H1 (cell line): Measurements from ENCODE around the gene LANCL1. TPM values are rescaled to one million over a fixed set of nuclear protein-coding genes. Genes with fewer than 3 reads are reported as not detected.

Source experiments
- ASH2L ChIP-seq: fragments of 200-600, 300-600 bp; sonication (generic); IDR thresholded peaks from one replicate; pipeline ENCODE4 v1.7.1; 2017; ENCODE audit warnings: low read length
- BACH1 ChIP-seq: IDR thresholded peaks from 2 replicates; pipeline ENCODE4 v1.6.1; 2012; ENCODE audit warnings: low read length, improper control_type of control experiment
- CBX5 ChIP-seq: fragments of 300-800, 300-1000 bp; sonication (generic); IDR thresholded peaks from 2 replicates; pipeline ENCODE4 v1.7.1; 2016; ENCODE audit warnings: antibody characterized with exemption, low read length, low read depth
- CEBPB ChIP-seq: IDR thresholded peaks from 2 replicates; pipeline ENCODE4 v1.6.1; 2012; ENCODE audit warnings: low read depth, low read length
- CREB1 ChIP-seq: IDR thresholded peaks from 2 replicates; pipeline ENCODE4 v1.6.1; 2012; ENCODE audit warnings: inconsistent platforms
- EGR1 ChIP-seq: IDR thresholded peaks from 2 replicates; pipeline ENCODE4 v1.6.1; 2011; ENCODE audit warnings: low read depth, low read length, borderline replicate concordance
- EP300 ChIP-seq, 2 experiments: IDR thresholded peaks; 1 replicate in 1 of 2; 2 replicates in 1 of 2; pipeline ENCODE4 v1.6.1; 2011 to 2012; ENCODE audit warnings: low read depth in 2 of 2, low read length in 2 of 2, mild to moderate bottlenecking in 2 of 2, borderline replicate concordance in 1 of 2, inconsistent platforms in 1 of 2, moderate library complexity in 1 of 2
- EZH2 ChIP-seq: fragments of 200-600 bp; sonication (generic); IDR thresholded peaks from 2 replicates; pipeline ENCODE4 v1.7.1; 2012; ENCODE audit warnings: low read depth, mild to moderate bottlenecking, moderate library complexity, low read length, inconsistent platforms; ENCODE audit not compliant: severe bottlenecking
- FOSL1 ChIP-seq: IDR thresholded peaks from 2 replicates; pipeline ENCODE4 v1.6.1; 2011; ENCODE audit warnings: mild to moderate bottlenecking, low read depth, low read length, moderate library complexity; ENCODE audit not compliant: insufficient read depth
- GABPA ChIP-seq: IDR thresholded peaks from 2 replicates; pipeline ENCODE4 v1.6.1; 2011; ENCODE audit warnings: mild to moderate bottlenecking, low read length, moderate library complexity, borderline replicate concordance; ENCODE audit not compliant: insufficient read depth
- JUN ChIP-seq: IDR thresholded peaks from 2 replicates; pipeline ENCODE4 v1.6.1; 2011; ENCODE audit warnings: low read depth, mild to moderate bottlenecking, improper control_type of control experiment, low read length
- KDM1A ChIP-seq: fragments of 200-600, 300-600 bp; sonication (generic); IDR thresholded peaks from 2 replicates; pipeline ENCODE4 v1.7.1; 2016; ENCODE audit warnings: mild to moderate bottlenecking, low read length, borderline replicate concordance
- KDM5A ChIP-seq: fragments of 200-600 bp; IDR thresholded peaks from 2 replicates; pipeline ENCODE4 v1.7.1; 2012; ENCODE audit warnings: mild to moderate bottlenecking, low read length, inconsistent platforms, mixed read lengths
- MAX ChIP-seq: IDR thresholded peaks from 2 replicates; pipeline ENCODE4 v1.6.1; 2012; ENCODE audit warnings: inconsistent platforms
- NANOG ChIP-seq: IDR thresholded peaks from 2 replicates; pipeline ENCODE4 v1.6.1; 2011; ENCODE audit warnings: low read length, low read depth, mild to moderate bottlenecking, inconsistent platforms; ENCODE audit not compliant: insufficient read depth, poor library complexity, severe bottlenecking
- RAD21 ChIP-seq, 2 experiments: IDR thresholded peaks in 1 of 2; conservative IDR thresholded peaks in 1 of 2; 2 replicates each; pipeline ENCODE4 v1.6.1; 2011; ENCODE audit warnings: low read depth in 2 of 2, low read length in 2 of 2, improper control_type of control experiment in 1 of 2, inconsistent platforms in 1 of 2, mild to moderate bottlenecking in 1 of 2, moderate library complexity in 1 of 2
- SAP30 ChIP-seq: fragments of 300-600 bp; sonication (generic); IDR thresholded peaks from 2 replicates; pipeline ENCODE4 v1.7.1; 2012; ENCODE audit warnings: low read length, moderate library complexity, mild to moderate bottlenecking, inconsistent platforms; ENCODE audit not compliant: insufficient read depth, insufficient replicate concordance
- SRF ChIP-seq: IDR thresholded peaks from 2 replicates; pipeline ENCODE4 v1.6.1; 2011; ENCODE audit warnings: mild to moderate bottlenecking, low read depth, low read length, moderate library complexity
- TBP ChIP-seq: IDR thresholded peaks from 2 replicates; pipeline ENCODE4 v1.6.1; 2011; ENCODE audit warnings: low read depth, low read length, improper control_type of control experiment
- TCF12 ChIP-seq: IDR thresholded peaks from 2 replicates; pipeline ENCODE4 v1.6.1; 2011; ENCODE audit warnings: low read depth, mild to moderate bottlenecking, low read length
- ZNF274 ChIP-seq: IDR thresholded peaks from 2 replicates; pipeline ENCODE4 v1.7.0; 2012; ENCODE audit warnings: low read length, borderline replicate concordance; ENCODE audit errors: extremely low read depth
- polyA plus RNA-seq, 7 experiments: library from polyadenylated mRNA; depleted of rRNA in 3 of 7; stranded (reverse) in 5 of 7; unstranded in 2 of 7; fragments of >200 nt in 5 of 7; fragments of 200-250 nt in 2 of 7; gene quantifications; 1 replicate in 5 of 7; 2 replicates in 1 of 7; 4 replicates in 1 of 7; pipeline versions ENCODE4 v1.2.1 to v1.2.3, GENCODE V29; 2011 to 2013; ENCODE audit warnings: missing spikeins in 2 of 7, mixed read lengths in 2 of 7
- total RNA-seq: library from RNA; stranded (reverse); fragmentation: NEBNext Ultra II Directional; extraction: Animal tissue kit (Norgen Biotek cat#: 25700); gene quantifications from 2 replicates; pipeline ENCODE4 v1.2.1, GENCODE V29; 2021
- TF ChIP-seq, protein P1 (sequence below): IDR thresholded peaks from 2 replicates; pipeline ENCODE4 v1.6.1; 2012; ENCODE audit warnings: low read length, inconsistent platforms

Gene LANCL1
- total and polyA plus RNA-seq, 2 of the 8 experiments (the other 6 are each of a cell fraction or from before 2014, with no cell fraction given) = 26.2 to 48.7 TPM

DNA sequence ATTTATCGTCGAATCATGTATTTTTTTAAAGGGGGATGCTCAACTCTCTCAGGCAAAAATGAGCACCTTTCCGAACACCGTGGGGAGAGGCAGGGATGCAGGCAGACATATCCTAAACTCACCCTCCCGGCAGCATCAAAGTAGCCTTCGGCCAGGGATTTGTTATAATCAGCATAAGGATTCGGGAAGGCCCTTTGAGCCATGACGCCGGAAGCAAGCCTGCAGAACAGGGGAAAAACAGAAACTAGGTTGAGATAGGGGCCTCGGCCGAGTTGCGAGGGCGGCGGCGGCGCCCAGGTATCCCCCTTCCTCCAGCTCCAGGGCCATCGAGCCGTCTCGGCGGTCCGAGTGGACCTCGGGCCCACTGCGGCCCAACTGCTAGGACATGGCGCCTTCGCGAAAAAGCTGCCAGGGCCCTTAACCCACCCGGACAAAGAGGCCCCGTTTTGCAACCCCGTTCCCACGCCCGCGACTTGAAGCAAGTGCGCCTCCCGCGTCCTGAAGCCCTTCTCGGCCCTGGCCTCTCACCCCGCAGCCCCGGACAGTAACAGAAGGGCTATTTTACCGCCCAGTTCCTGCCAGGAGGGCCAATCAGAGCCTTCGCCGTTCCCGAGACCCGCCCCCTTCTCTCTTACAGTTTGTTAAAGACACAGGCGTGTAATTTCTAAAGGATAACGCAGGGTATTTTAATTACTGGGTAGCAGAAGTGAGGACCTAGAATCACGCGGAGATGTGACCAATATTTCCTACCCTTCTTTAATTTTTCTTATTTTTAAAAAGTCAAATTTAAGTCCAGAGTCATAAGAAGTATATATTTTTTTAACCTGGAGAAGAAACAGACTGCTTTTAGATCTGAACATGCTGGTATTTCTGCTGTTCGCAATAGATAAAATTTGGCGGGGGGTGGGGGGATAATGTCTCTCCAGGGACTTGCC is at the start of gene LANCL1 (continued):
- no peak for TF ChIP-seq CEBPB
- no peak for TF ChIP-seq FOSL1
- no peak for TF ChIP-seq ZNF274
- no peak for TF ChIP-seq RAD21 (IDR thresholded peaks at IDR 0.05 in 1 of 2, conservative IDR thresholded peaks at IDR 0.05 in 1 of 2; ENCODE audit: low read depth in 2 of 2, low read length in 2 of 2)
- TF ChIP-seq CBX5 = no peak
- no peak for TF ChIP-seq JUN
- peak; percentile 95 for TF ChIP-seq ASH2L
- TF ChIP-seq BACH1 = no peak
- TF ChIP-seq GABPA = no peak
- TF ChIP-seq NANOG = no peak
- TF ChIP-seq KDM5A = no peak
- TF ChIP-seq TCF12 = no peak
- TF ChIP-seq TBP = peak; percentile 85
- TF ChIP-seq, protein P1, sequence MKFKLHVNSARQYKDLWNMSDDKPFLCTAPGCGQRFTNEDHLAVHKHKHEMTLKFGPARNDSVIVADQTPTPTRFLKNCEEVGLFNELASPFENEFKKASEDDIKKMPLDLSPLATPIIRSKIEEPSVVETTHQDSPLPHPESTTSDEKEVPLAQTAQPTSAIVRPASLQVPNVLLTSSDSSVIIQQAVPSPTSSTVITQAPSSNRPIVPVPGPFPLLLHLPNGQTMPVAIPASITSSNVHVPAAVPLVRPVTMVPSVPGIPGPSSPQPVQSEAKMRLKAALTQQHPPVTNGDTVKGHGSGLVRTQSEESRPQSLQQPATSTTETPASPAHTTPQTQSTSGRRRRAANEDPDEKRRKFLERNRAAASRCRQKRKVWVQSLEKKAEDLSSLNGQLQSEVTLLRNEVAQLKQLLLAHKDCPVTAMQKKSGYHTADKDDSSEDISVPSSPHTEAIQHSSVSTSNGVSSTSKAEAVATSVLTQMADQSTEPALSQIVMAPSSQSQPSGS = no peak
- no peak for TF ChIP-seq CREB1
- no peak for TF ChIP-seq EGR1
- TF ChIP-seq KDM1A = no peak
- no peak for TF ChIP-seq MAX
- TF ChIP-seq SAP30 = no peak
- no peak for TF ChIP-seq EP300 (IDR thresholded peaks at IDR 0.05; ENCODE audit: borderline replicate concordance in 1 of 2, low read depth in 2 of 2, low read length in 2 of 2)
- no peak for TF ChIP-seq SRF
- no peak for TF ChIP-seq EZH2
